Body of pancreas (tissue), 4 donors: ENCODE results near the gene FAM200C. TPM values are rescaled to one million over a fixed set of nuclear protein-coding genes. Genes with fewer than 3 reads are reported as not detected.

Experiments
- ATAC-seq: fragments of 150-250 bp; one replicate; pipeline ENCODE4 v1.9.1; 2016
- DNase-seq, 4 donors: peaks; one replicate each; pipeline ENCODE4 v3.0.0-alpha.2; 2019
- H3K27ac ChIP-seq, 4 donors: fragments of 200-600 bp; sonication (generic); 1 replicate in 3 of 4; 2 replicates in 1 of 4; pipeline versions ENCODE4 v1.5.1 to v1.6.1; 2016 to 2019; ENCODE audit warnings: mild to moderate bottlenecking in 1 of 4, mixed read lengths in 1 of 4, moderate library complexity in 1 of 4
- H3K27me3 ChIP-seq, 2 donors: fragments of 200-600 bp; sonication (generic); one replicate each; pipeline ENCODE4 v1.6.0; 2016; ENCODE audit warnings: mild to moderate bottlenecking in 1 of 2
- H3K36me3 ChIP-seq, 2 donors: fragments of 200-600 bp; sonication (generic); replicated peaks in 1 of 2; 2 replicates each; pipeline ENCODE4 v1.5.1; 2016; ENCODE audit warnings: low read depth in 2 of 2; ENCODE audit not compliant: insufficient read depth in 1 of 2
- H3K4me1 ChIP-seq: fragments of 200-600 bp; sonication (generic); one replicate; pipeline ENCODE4 v1.6.0; 2016
- H3K4me3 ChIP-seq, 2 donors: fragments of 200-600 bp; sonication (generic); 1 replicate in 1 of 2; 2 replicates in 1 of 2; pipeline ENCODE4 v1.5.1; 2016 to 2019
- H3K9me3 ChIP-seq, 3 donors: fragments of 200-600 bp; sonication (generic); 1 replicate in 2 of 3; 2 replicates in 1 of 3; pipeline ENCODE4 v1.5.1; 2016
- CTCF ChIP-seq, 7 experiments: fragments of 450-650 bp in 4 of 7; fragments of 200-600 bp in 3 of 7; sonication (generic) in 3 of 7; IDR thresholded peaks; one replicate each; pipeline ENCODE4 v1.5.1; 2016 to 2019; ENCODE audit warnings: antibody characterized with exemption in 7 of 7
- POLR2A ChIP-seq, 3 donors: fragments of 450-650 bp; IDR thresholded peaks; one replicate each; pipeline ENCODE4 v1.6.1; 2016; ENCODE audit warnings: antibody characterized with exemption in 3 of 3, mild to moderate bottlenecking in 2 of 3
- WGBS, 2 donors: methylation state at CpG; one replicate each; pipeline ENCODE4 v1.1.5; 2017; 5-methylcytosine and 5-hydroxymethylcytosine counted together
- intact Hi-C: fragments of 100-400 bp; cut with DNase I; formaldehyde crosslinking; loops from one replicate; pipeline ENCODE4 v1.15.1; 2023
- total RNA-seq, 2 donors: library from RNA; depleted of rRNA; stranded (reverse); fragments of >200 nt; gene quantifications; one replicate each; pipeline ENCODE4 v1.1.0, GENCODE V29; 2016

Gene FAM200C
- total RNA-seq, 2 donors from 2014 or later = 4.6 to 6.0 TPM

GRCh38 chr5:160349935-160350303 lies 49.9 kb downstream of the FAM200C start:
- TF ChIP-seq POLR2A (IDR thresholded peaks at IDR 0.05) = no peak
- no peak for TF ChIP-seq CTCF (IDR thresholded peaks at IDR 0.05)
- Histone ChIP-seq H3K4me1 (peaks cover 4% of the 10 kb centered on the region), H3K36me3 (no peaks in the 10 kb centered on the region), H3K27ac (no peak overlapping the region), H3K27me3 (no peaks in the 10 kb centered on the region), H3K9me3 (no peaks in the 10 kb centered on the region), H3K4me3 (no peak overlapping the region)
- intact Hi-C loops = loop anchor here (10.0 kb wide), 1 partner anchor 325 kb away; no protein-coding TSS in a partner anchor
- DNase-seq (no peak), ATAC-seq (no peak)
- 62 to 65% methylated on average over 4 of the region's 4 CpGs for WGBS, 2 donors

- DNase-seq (no peak), ATAC-seq (no peak)
- Histone ChIP-seq H3K27me3 (no peaks in the 10 kb centered on the region), H3K4me1 (peaks cover 5% of the 10 kb centered on the region), H3K27ac (no peak overlapping the region), H3K36me3 (no peaks in the 10 kb centered on the region), H3K4me3 (no peak overlapping the region), H3K9me3 (no peaks in the 10 kb centered on the region)
- WGBS, 2 donors = 80 to 91% methylated on average over 3 to 26 of the region's 27 CpGs
- TF ChIP-seq CTCF (IDR thresholded peaks at IDR 0.05) (no peak), POLR2A (IDR thresholded peaks at IDR 0.05) (no peak)
- intact Hi-C loops = loop anchor here (10.0 kb wide), 1 partner anchor 325 kb away; no protein-coding TSS in a partner anchor
Observed at GRCh38 chr5:160349249-160349934, 50.5 kb downstream of the FAM200C start.

GRCh38 chr5:160348080-160348479 lies 51.8 kb downstream of the FAM200C start:
- H3K4me1 ChIP-seq = peaks cover 5% of the 10 kb centered on the region
- ATAC-seq (no peak), DNase-seq (no peak)
- 61 to 62% methylated on average over 11 of the region's 11 CpGs for WGBS, 2 donors
- H3K27ac ChIP-seq = no peak overlapping the region
- intact Hi-C loops = loop anchor here (10.0 kb wide), 1 partner anchor 323 kb away; no protein-coding TSS in a partner anchor
- TF ChIP-seq CTCF (IDR thresholded peaks at IDR 0.05) (no peak), POLR2A (IDR thresholded peaks at IDR 0.05) (no peak)
- no peak overlapping the region for H3K4me3 ChIP-seq
- no peaks in the 10 kb centered on the region for H3K36me3 ChIP-seq
- no peaks in the 10 kb centered on the region for H3K9me3 ChIP-seq
- no peaks in the 10 kb centered on the region for H3K27me3 ChIP-seq

GRCh38 chr5:160347448-160347847 lies 52.4 kb downstream of the FAM200C start:
- H3K4me3 ChIP-seq = no peak overlapping the region
- no peaks in the 10 kb centered on the region for H3K36me3 ChIP-seq
- H3K9me3 ChIP-seq = no peaks in the 10 kb centered on the region
- TF ChIP-seq CTCF (IDR thresholded peaks at IDR 0.05) (no peak), POLR2A (IDR thresholded peaks at IDR 0.05) (no peak)
- WGBS, 2 donors = 41 to 48% methylated on average over 6 of the region's 6 CpGs
- no peaks in the 10 kb centered on the region for H3K27me3 ChIP-seq
- DNase-seq (no peak), ATAC-seq (no peak)
- peaks cover 5% of the 10 kb centered on the region for H3K4me1 ChIP-seq
- H3K27ac ChIP-seq = no peak overlapping the region
- intact Hi-C loops = loop anchor here (10.0 kb wide), 1 partner anchor 323 kb away; no protein-coding TSS in a partner anchor

Other genes with a start within 250 kb of the FAM200C start
- not detected for gene FABP6, start 170.5 kb downstream of the FAM200C start, total RNA-seq
- gene CCNJL, start 87.5 kb downstream of the FAM200C start, total RNA-seq = under 1 TPM; 0.26 to 0.66 TPM
- under 1 TPM in 1 of 2 donors, not detected in 1; 0.26 TPM for gene C1QTNF2, start 29.4 kb downstream of the FAM200C start, total RNA-seq
- gene SLU7, start 19.0 kb upstream of the FAM200C start, total RNA-seq = 10 to 100 TPM; 18.8 to 42.8 TPM
- 1 to 10 TPM; 5.7 to 6.6 TPM for gene PTTG1, start 21.8 kb upstream of the FAM200C start, total RNA-seq